Measurements from ENCODE around the gene GAB2. TPM values are rescaled to one million over a fixed set of nuclear protein-coding genes. Genes with fewer than 3 reads are reported as not detected.

The GAB2 gene
- total RNA-seq, 1 experiment from 2014 or later: 0.70 TPM

GRCh38 chr11:78207532-78208256, 209.9 kb downstream of the GAB2 start:
- DNase-seq (ENCODE audit: low spot score): no peak

- no peak for DNase-seq (ENCODE audit: low spot score)
Measured at GRCh38 chr11:78205691-78206090, 211.9 kb downstream of the GAB2 start.

GRCh38 chr11:78205256-78205655, 212.4 kb downstream of the GAB2 start:
- no peak for DNase-seq (ENCODE audit: low spot score)

- no peak for DNase-seq (ENCODE audit: low spot score)
Measured at GRCh38 chr11:78203184-78203583, 214.4 kb downstream of the GAB2 start.

- no peak for DNase-seq (ENCODE audit: low spot score)
Measured at GRCh38 chr11:78202733-78203167, 214.9 kb downstream of the GAB2 start.

- DNase-seq (ENCODE audit: low spot score): no peak
Measured at GRCh38 chr11:78201096-78201818, 216.4 kb downstream of the GAB2 start.

GRCh38 chr11:78200553-78200952, 217.1 kb downstream of the GAB2 start:
- DNase-seq (ENCODE audit: low spot score): no peak

- DNase-seq (ENCODE audit: low spot score): no peak
Measured at GRCh38 chr11:78200061-78200460, 217.6 kb downstream of the GAB2 start.

- DNase-seq (ENCODE audit: low spot score): no peak
Measured at GRCh38 chr11:78199653-78200015, 218.0 kb downstream of the GAB2 start.

- DNase-seq (ENCODE audit: low spot score): no peak
Measured at GRCh38 chr11:78199015-78199652, 218.5 kb downstream of the GAB2 start.

GRCh38 chr11:78197816-78198215, 219.8 kb downstream of the GAB2 start:
- no peak for DNase-seq (ENCODE audit: low spot score)

- DNase-seq (ENCODE audit: low spot score): no peak
Measured at GRCh38 chr11:78196661-78197091, 220.9 kb downstream of the GAB2 start.

GRCh38 chr11:78195917-78196560, 221.6 kb downstream of the GAB2 start:
- no peak for DNase-seq (ENCODE audit: low spot score)

GRCh38 chr11:78194490-78194889, 223.1 kb downstream of the GAB2 start:
- no peak for DNase-seq (ENCODE audit: low spot score)

- no peak for DNase-seq (ENCODE audit: low spot score)
Measured at GRCh38 chr11:78193806-78194205, 223.8 kb downstream of the GAB2 start.

- DNase-seq (ENCODE audit: low spot score): no peak
Measured at GRCh38 chr11:78192911-78193351, 224.7 kb downstream of the GAB2 start.

GRCh38 chr11:78192223-78192719, 225.3 kb downstream of the GAB2 start:
- no peak for DNase-seq (ENCODE audit: low spot score)

- DNase-seq (ENCODE audit: low spot score): no peak
Measured at GRCh38 chr11:78190871-78191538, 226.6 kb downstream of the GAB2 start.

- DNase-seq (ENCODE audit: low spot score): no peak
Measured at GRCh38 chr11:78190374-78190773, 227.2 kb downstream of the GAB2 start.

GRCh38 chr11:78189851-78190250, 227.8 kb downstream of the GAB2 start:
- DNase-seq (ENCODE audit: low spot score): no peak

- DNase-seq (ENCODE audit: low spot score): no peak
Measured at GRCh38 chr11:78189174-78189724, 228.4 kb downstream of the GAB2 start.

Data from H4 (cell line).